Neural cell (in vitro differentiated cells): Measurements from ENCODE around the gene STK32B. TPM values are rescaled to one million over a fixed set of nuclear protein-coding genes. Genes with fewer than 3 reads are reported as not detected.

ENCODE experiments used
- H2AFZ ChIP-seq: fragments of 200-600, 300-800 bp; sonication (generic), shearing (Covaris generic); 2 replicates; pipeline ENCODE4 v1.6.0; 2014; ENCODE audit warnings: low read depth, mild to moderate bottlenecking, antibody characterized with exemption, low read length, moderate library complexity
- H3F3A ChIP-seq: fragments of 200-600 bp; shearing (Covaris generic); 2 replicates; pipeline ENCODE4 v1.6.1; 2016; ENCODE audit warnings: mild to moderate bottlenecking, moderate library complexity, mixed read lengths, antibody characterized with exemption, low read length; ENCODE audit not compliant: insufficient read depth, poor library complexity, severe bottlenecking
- H3K27ac ChIP-seq: fragments of 200-600, 300-800 bp; sonication (generic), shearing (Covaris generic); 2 replicates; pipeline ENCODE4 v1.5.1; 2014; ENCODE audit warnings: mild to moderate bottlenecking, low read length, moderate library complexity
- H3K27me3 ChIP-seq: fragments of 300-800, 200-600 bp; sonication (generic), shearing (Covaris generic); 2 replicates; pipeline ENCODE4 v1.6.0; 2014; ENCODE audit warnings: mild to moderate bottlenecking, low read depth, low read length, moderate library complexity; ENCODE audit not compliant: insufficient read depth
- H3K36me3 ChIP-seq: fragments of 300-800, 200-600 bp; sonication (generic), shearing (Covaris generic); 2 replicates; pipeline ENCODE4 v1.5.1; 2014; ENCODE audit warnings: mild to moderate bottlenecking, antibody characterized with exemption, low read length, moderate library complexity; ENCODE audit not compliant: insufficient read depth
- H3K4me2 ChIP-seq: fragments of 300-800, 200-600 bp; sonication (generic), shearing (Covaris generic); 2 replicates; pipeline ENCODE4 v1.6.0; 2014; ENCODE audit warnings: mild to moderate bottlenecking, low read length
- H3K4me3 ChIP-seq: fragments of 300-800, 200-600 bp; sonication (generic), shearing (Covaris generic); 2 replicates; pipeline ENCODE4 v1.5.1; 2014; ENCODE audit warnings: mild to moderate bottlenecking, low read length, moderate library complexity
- H3K79me2 ChIP-seq: fragments of 200-600 bp; shearing (Covaris generic); replicated peaks from 2 replicates; pipeline ENCODE4 v1.6.0; 2014; ENCODE audit warnings: mild to moderate bottlenecking, low read length, moderate library complexity; ENCODE audit not compliant: insufficient read depth
- H3K9ac ChIP-seq: fragments of 300-800, 200-600 bp; sonication (generic), shearing (Covaris generic); 2 replicates; pipeline ENCODE4 v1.6.1; 2016; ENCODE audit warnings: mild to moderate bottlenecking, low read length, mixed read lengths
- H3K9me2 ChIP-seq: fragments of 200-600 bp; shearing (Covaris generic); 2 replicates; pipeline ENCODE4 v1.6.1; 2016; ENCODE audit warnings: mild to moderate bottlenecking, low read length, mixed read lengths; ENCODE audit not compliant: insufficient read depth
- H3K9me3 ChIP-seq: fragments of 200-600, 300-800 bp; sonication (generic), shearing (Covaris generic); 2 replicates; pipeline ENCODE4 v1.6.1; 2016; ENCODE audit warnings: mild to moderate bottlenecking, mixed run types, low read length, moderate library complexity, mixed read lengths
- H4K20me1 ChIP-seq: fragments of 200-600 bp; shearing (Covaris generic); 2 replicates; pipeline ENCODE4 v1.6.1; 2016; ENCODE audit warnings: mild to moderate bottlenecking, mixed run types; ENCODE audit not compliant: insufficient read depth
- EP300 ChIP-seq: fragments of 450-650 bp; conservative IDR thresholded peaks from 2 replicates; pipeline ENCODE4 v1.6.1; 2014; ENCODE audit warnings: antibody characterized with exemption, mild to moderate bottlenecking, moderate library complexity; ENCODE audit not compliant: poor library complexity, severe bottlenecking
- EZH2 ChIP-seq: fragments of 200-600, 300-800 bp; shearing (Covaris generic), sonication (generic); IDR thresholded peaks from 2 replicates; pipeline ENCODE4 v1.6.1; 2014; ENCODE audit warnings: antibody characterized with exemption, low read length, borderline replicate concordance, mild to moderate bottlenecking; ENCODE audit not compliant: insufficient read depth, poor library complexity, severe bottlenecking
- MXI1 ChIP-seq: fragments of 450-650 bp; conservative IDR thresholded peaks from 2 replicates; pipeline ENCODE4 v1.6.1; 2014; ENCODE audit warnings: antibody characterized with exemption, mild to moderate bottlenecking; ENCODE audit not compliant: poor library complexity, severe bottlenecking
- POLR2AphosphoS5 ChIP-seq: IDR thresholded peaks from 2 replicates; pipeline ENCODE4 v1.6.1; 2012
- RAD21 ChIP-seq: fragments of 450-650 bp; conservative IDR thresholded peaks from 2 replicates; pipeline ENCODE4 v1.6.1; 2014; ENCODE audit warnings: antibody characterized with exemption, mild to moderate bottlenecking, moderate library complexity
- SMC3 ChIP-seq: fragments of 450-650 bp; conservative IDR thresholded peaks from 2 replicates; pipeline ENCODE4 v1.6.1; 2014; ENCODE audit warnings: antibody characterized with exemption, mild to moderate bottlenecking, moderate library complexity; ENCODE audit not compliant: poor library complexity
- TAF1 ChIP-seq: IDR thresholded peaks from 2 replicates; pipeline ENCODE4 v1.6.1; 2012; ENCODE audit warnings: low read depth
- polyA plus RNA-seq: library from polyadenylated mRNA; depleted of rRNA; stranded (reverse); fragments of >200 nt; gene quantifications from 2 replicates; pipeline ENCODE4 v1.2.3, GENCODE V29; 2014
- TF ChIP-seq, protein P1 (sequence below): IDR thresholded peaks from 2 replicates; pipeline ENCODE4 v1.6.1; 2012; ENCODE audit warnings: borderline replicate concordance
- TF ChIP-seq, protein P2 (sequence below): fragments of 450-650 bp; IDR thresholded peaks from 2 replicates; pipeline ENCODE4 v1.5.1; 2014; ENCODE audit warnings: antibody characterized with exemption, mild to moderate bottlenecking, moderate library complexity; ENCODE audit not compliant: poor library complexity, severe bottlenecking

The STK32B gene
- polyA plus RNA-seq, 1 donor from 2014 or later: 42.8 TPM

DNA sequence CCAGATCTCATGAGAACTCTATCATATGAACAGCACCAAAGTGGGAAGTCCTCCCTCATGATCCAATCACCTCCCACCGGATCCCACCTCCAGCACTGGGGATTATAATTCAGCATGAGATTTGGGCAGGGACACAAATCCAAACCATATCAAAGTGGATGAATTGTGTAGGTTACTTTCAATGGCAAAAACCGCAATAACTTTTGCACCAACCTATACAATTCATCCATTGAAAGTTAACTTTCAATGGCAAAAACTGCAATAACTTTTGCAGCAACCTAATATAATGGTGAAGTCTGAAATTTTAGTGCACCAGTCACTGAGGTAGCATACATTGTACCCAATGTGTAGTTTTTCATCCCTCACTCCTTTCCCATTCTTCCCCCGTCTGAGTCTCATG, 16.6 kb downstream of the STK32B start:
- Histone ChIP-seq H3K9ac (no peak overlapping the region), H2AFZ (no peak overlapping the region), H3K9me2 (no peaks in the 10 kb centered on the region), H3K27ac (no peak overlapping the region), H4K20me1 (no peaks in the 10 kb centered on the region), H3K4me2 (no peak overlapping the region), H3K36me3 (no peaks in the 10 kb centered on the region), H3K4me3 (no peak overlapping the region), H3K27me3 (no peaks in the 10 kb centered on the region), H3F3A (no peaks in the 10 kb centered on the region), H3K79me2 (no peaks in the 10 kb centered on the region), H3K9me3 (no peaks in the 10 kb centered on the region)
- TF ChIP-seq POLR2AphosphoS5: no peak
- no peak for TF ChIP-seq SMC3
- TF ChIP-seq, protein P1, sequence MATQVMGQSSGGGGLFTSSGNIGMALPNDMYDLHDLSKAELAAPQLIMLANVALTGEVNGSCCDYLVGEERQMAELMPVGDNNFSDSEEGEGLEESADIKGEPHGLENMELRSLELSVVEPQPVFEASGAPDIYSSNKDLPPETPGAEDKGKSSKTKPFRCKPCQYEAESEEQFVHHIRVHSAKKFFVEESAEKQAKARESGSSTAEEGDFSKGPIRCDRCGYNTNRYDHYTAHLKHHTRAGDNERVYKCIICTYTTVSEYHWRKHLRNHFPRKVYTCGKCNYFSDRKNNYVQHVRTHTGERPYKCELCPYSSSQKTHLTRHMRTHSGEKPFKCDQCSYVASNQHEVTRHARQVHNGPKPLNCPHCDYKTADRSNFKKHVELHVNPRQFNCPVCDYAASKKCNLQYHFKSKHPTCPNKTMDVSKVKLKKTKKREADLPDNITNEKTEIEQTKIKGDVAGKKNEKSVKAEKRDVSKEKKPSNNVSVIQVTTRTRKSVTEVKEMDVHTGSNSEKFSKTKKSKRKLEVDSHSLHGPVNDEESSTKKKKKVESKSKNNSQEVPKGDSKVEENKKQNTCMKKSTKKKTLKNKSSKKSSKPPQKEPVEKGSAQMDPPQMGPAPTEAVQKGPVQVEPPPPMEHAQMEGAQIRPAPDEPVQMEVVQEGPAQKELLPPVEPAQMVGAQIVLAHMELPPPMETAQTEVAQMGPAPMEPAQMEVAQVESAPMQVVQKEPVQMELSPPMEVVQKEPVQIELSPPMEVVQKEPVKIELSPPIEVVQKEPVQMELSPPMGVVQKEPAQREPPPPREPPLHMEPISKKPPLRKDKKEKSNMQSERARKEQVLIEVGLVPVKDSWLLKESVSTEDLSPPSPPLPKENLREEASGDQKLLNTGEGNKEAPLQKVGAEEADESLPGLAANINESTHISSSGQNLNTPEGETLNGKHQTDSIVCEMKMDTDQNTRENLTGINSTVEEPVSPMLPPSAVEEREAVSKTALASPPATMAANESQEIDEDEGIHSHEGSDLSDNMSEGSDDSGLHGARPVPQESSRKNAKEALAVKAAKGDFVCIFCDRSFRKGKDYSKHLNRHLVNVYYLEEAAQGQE: no peak
- no peak for TF ChIP-seq TAF1
- TF ChIP-seq EZH2: no peak
- no peak for TF ChIP-seq MXI1
- TF ChIP-seq EP300: no peak
- no peak for TF ChIP-seq RAD21
- TF ChIP-seq, protein P2, sequence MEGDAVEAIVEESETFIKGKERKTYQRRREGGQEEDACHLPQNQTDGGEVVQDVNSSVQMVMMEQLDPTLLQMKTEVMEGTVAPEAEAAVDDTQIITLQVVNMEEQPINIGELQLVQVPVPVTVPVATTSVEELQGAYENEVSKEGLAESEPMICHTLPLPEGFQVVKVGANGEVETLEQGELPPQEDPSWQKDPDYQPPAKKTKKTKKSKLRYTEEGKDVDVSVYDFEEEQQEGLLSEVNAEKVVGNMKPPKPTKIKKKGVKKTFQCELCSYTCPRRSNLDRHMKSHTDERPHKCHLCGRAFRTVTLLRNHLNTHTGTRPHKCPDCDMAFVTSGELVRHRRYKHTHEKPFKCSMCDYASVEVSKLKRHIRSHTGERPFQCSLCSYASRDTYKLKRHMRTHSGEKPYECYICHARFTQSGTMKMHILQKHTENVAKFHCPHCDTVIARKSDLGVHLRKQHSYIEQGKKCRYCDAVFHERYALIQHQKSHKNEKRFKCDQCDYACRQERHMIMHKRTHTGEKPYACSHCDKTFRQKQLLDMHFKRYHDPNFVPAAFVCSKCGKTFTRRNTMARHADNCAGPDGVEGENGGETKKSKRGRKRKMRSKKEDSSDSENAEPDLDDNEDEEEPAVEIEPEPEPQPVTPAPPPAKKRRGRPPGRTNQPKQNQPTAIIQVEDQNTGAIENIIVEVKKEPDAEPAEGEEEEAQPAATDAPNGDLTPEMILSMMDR: no peak

DNA sequence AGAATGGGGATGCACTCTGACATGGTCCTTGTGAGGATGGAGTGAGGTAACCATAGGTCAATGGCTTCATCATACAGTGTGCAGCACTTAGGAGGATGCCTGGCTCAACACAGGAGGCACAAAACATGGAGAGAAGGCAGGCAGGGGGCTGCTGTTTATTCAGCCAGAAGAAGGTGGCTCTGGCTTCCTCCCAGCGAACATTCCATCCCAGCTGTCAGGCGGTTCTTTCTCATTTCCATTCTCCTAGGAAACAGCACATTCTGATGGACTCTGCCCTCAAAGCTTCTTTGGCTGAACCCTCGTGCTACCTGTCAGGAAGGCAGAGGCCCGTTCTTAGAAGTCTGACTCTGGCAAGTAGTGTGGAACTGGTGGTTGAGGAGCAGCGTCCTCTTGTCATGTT, 18.6 kb downstream of the STK32B start:
- no peak overlapping the region for H3K9ac ChIP-seq
- TF ChIP-seq TAF1 (no peak), POLR2AphosphoS5 (no peak), SMC3 (no peak), MXI1 (no peak), EZH2 (no peak), RAD21 (no peak), EP300 (no peak)
- TF ChIP-seq, protein P1: no peak
- TF ChIP-seq, protein P2: no peak
- H3K9me3 ChIP-seq: no peaks in the 10 kb centered on the region
- no peaks in the 10 kb centered on the region for H4K20me1 ChIP-seq
- H3K27me3 ChIP-seq: no peaks in the 10 kb centered on the region
- no peaks in the 10 kb centered on the region for H3F3A ChIP-seq
- no peak overlapping the region for H2AFZ ChIP-seq
- H3K79me2 ChIP-seq: no peaks in the 10 kb centered on the region
- no peak overlapping the region for H3K27ac ChIP-seq
- H3K9me2 ChIP-seq: no peaks in the 10 kb centered on the region
- H3K4me3 ChIP-seq: no peak overlapping the region
- no peaks in the 10 kb centered on the region for H3K36me3 ChIP-seq
- no peak overlapping the region for H3K4me2 ChIP-seq
